A204.1 (cell line): ENCODE measurements around the gene HOXD3.
A peak's percentile ranks its signal among the peaks of the same experiment; 100 is the strongest.

Experiments
- FAIRE-seq: peaks from 2 replicates; lab custom pipeline; 2012; peaks lifted over from hg19 to GRCh38; lab: Jason Lieb, UNC

The HOXD3 gene

DNA sequence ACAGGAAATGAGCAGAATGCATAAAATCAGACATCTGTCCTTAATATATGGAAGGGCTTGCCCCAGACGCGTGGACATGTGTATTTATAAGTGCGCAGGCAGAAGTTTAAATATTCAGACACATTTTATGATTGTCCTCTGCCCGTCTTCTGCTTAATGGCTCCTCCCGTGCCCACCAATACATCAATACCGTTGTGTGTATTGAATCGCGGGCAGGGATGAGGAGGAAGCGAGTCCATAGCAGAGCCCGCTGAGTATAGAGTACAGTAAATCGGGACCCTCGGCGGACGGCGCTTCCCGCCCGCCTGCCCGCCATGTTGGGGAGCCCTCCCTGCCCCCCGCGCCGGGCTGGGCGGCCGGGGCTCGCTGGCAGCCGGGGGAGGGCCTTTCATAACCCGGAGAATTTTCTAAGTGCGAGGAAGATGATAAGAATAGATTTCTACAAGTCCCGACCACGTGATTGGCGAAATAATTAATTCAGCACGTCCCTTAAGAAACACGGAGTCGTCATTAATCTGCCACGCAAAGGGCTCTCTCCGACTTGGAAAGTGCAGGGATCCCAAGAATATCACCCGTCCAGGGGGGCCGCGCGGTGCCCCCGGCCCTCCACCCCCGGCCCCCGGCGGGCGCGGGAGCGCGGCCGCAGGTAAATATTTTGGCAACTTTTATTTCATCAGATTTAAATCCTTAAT, at the start of gene HOXD3:
TSS of gene HOXD3 (plus strand) at position 501 of the 692 bp plus-strand sequence. CDS start 11,808 bp downstream, outside the sequence.
- FAIRE-seq: no peak

DNA sequence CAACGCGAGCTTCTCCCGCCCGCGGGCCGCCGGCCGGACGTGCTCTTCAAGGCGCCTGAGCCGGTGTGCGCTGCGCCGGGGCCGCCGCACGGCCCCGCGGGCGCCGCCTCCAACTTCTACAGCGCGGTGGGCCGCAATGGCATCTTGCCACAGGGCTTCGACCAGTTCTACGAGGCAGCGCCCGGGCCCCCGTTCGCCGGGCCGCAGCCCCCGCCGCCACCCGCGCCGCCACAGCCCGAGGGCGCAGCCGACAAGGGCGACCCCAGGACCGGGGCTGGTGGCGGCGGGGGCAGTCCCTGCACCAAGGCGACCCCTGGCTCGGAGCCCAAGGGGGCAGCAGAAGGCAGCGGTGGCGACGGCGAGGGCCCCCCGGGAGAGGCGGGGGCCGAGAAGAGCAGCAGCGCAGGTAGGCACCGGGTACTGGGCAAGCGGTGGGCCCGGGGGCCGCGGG, 49.4 kb upstream of the HOXD3 start:
- no peak for FAIRE-seq

DNA sequence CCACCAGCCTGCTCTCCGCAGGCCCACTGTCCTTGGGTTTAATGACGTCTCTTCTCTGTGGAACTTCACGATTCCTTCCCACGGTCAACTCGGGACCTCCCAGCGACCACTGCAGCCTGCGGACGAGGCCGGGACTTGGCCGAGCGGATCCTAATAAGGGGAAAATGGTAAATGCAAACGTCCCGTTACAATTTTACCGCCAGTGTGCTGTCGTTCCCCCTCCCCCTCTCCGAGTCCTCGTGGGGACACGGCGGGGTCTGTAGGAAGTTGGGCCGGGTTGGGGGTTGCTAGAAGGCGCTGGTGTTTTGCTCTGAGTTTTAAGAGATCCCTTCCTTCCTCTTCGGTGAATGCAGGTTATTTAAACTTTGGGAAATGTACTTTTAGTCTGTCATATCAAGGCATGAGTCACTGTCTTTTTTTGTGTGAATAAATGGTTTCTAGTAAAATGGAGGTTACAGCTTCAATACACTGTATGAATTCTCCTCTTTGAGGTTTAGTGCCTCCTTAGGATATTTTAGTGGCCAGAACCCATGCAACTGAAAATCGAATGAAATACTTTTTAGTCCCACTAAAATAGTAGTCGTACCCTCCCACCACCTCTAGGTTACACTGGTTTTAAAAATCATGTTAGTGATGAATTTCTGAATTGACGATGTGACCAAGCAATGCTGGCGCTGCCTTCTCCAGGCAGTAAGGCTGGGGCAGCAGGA, 47.8 kb upstream of the HOXD3 start:
- FAIRE-seq: no peak

DNA sequence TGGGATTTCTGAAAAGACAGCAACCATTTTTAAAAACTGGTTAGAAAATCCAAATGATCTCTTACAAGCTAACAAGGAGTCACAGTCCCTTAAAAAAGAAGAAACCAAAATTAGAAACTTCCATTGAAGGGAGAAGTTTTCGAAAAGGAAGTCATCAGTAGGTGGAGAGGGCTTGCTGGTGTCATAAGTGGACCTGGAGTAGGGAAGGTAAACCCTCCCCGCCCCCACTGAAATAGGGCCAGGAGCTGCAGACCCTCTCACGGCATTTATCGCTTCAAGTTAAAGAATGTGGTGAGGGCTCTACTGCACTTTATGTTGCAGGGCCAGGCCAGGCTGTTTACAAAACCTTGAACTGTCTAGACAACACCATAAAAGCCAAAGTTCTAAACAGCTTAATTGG, 47.2 kb upstream of the HOXD3 start:
- no peak for FAIRE-seq

DNA sequence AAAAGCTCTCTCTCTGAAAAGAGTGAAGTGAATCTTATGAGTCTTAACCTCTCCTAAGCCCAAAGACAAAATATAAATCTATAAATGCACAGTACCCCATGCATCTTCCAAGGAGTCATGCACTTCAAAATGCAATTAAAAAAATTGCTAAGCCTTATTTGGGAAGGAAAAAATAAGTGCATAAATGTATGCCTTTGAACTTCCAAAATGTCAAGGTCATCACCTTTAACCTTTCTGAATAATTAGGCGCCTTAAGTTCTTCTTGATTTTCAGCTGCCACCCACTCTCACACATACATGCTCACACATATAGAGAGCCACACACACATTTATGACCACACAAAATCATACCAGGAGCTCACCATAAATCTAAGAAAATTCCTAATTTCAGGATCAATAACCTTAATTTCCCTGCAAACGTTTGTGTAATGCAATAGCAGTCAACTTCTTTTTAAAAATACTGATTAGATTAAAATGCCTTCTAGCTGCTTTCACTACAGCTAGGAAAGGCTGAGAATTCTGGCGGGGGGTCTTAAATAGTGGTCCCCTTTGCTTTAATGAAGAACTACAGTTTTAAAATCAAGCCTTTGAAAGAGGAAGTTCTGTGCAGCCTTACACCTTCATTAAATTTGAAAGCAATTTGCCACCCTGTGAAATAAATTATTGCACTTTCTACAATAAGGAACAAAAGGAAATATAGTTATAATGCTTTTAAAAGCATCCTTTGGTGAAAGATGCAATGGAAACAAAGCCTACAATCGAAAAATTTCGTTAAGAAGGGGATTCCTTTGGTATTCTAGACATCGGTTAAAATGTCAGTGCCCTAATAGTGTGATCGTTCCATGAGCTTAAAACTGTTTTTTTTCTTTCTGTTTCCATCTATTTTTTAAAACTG, 46.4 kb upstream of the HOXD3 start:
- no peak for FAIRE-seq

DNA sequence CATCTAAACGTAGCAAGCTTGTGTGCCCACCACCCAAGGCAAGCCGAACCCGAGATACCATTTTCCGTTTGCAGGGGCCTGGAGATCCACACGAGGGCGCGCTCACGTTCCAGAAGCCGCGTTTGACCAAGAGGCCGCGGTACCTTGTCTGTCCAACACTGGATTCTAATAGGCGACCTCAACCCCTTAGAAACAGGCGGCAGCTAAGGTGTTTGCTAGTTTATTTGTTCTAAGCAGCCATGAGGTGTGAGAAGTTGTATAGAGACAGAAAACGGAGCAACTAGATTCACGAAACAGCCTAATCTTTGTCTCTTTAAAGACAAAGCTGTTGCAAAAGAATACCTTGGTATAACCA, 45.8 kb upstream of the HOXD3 start:
- FAIRE-seq: peak; percentile 41

DNA sequence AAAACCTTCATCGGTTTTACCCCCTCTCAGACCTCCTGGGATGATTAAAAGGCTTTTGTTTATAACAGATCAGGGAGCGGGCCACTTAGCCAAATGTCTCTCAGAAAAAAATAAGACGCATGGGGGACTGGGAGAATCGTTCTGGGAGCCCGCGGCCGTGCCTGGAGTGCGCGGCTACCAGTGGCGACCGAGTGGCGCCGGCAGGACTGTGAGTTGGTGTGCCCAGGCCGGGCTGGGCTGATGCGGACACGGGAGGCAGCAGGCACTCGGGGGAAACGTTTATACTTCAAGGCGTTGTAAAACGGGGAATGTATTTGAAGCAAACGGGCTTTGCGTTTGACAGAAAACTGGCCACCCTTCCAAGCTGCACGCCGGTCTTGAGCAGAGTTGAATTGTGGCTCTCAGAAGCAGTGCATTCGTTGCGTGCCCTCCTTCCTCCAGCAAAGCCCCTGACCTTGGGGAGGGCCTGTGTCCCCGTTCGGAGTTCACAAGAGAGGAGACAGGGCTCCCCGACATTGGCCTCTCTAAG, 45.2 kb upstream of the HOXD3 start:
- FAIRE-seq: no peak

DNA sequence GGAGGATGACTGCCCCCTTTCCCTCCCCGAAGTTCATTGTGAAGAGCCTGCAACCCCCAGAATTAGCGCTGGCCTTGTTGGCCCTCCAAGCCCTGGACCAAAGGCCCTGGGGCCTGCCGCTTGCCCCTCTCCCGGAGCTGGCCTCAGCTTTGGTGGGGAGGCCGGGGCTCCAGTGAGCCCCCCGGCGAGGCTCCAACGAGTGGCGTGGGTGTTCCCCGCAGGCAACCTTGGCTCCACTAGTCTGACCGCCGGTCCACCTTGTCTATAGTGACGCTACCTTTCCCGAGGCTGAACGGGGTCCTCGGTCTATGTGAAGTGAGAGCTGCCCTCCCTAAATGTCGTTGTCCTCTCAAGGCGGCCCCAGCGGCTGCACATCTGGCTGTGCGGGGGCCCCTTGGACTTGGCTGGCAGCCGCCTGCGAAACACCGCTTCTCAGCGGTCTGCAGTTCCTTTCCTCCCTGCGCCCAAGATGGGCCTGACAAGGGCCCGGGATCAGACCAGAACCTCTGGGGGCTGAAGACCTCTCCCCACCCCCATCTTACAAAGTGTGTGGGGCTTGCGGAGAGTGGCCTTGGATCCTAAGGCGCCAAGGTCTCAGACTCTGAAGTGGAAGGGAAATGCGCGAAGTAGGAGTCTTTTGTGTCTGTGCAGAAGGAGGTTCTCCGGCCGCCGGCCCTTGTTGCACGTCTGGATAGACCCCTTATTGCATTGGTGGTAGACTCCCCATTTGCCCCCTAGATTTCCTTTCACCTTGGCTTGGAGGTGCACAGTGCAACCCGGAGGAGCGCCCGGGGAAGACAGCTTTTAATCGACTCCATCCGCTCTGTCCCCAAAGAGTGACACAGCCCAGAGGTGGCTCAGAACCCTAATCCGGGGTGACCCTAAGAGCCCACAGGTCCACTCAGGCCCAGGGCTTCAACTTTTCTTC, 44.5 kb upstream of the HOXD3 start:
- no peak for FAIRE-seq

DNA sequence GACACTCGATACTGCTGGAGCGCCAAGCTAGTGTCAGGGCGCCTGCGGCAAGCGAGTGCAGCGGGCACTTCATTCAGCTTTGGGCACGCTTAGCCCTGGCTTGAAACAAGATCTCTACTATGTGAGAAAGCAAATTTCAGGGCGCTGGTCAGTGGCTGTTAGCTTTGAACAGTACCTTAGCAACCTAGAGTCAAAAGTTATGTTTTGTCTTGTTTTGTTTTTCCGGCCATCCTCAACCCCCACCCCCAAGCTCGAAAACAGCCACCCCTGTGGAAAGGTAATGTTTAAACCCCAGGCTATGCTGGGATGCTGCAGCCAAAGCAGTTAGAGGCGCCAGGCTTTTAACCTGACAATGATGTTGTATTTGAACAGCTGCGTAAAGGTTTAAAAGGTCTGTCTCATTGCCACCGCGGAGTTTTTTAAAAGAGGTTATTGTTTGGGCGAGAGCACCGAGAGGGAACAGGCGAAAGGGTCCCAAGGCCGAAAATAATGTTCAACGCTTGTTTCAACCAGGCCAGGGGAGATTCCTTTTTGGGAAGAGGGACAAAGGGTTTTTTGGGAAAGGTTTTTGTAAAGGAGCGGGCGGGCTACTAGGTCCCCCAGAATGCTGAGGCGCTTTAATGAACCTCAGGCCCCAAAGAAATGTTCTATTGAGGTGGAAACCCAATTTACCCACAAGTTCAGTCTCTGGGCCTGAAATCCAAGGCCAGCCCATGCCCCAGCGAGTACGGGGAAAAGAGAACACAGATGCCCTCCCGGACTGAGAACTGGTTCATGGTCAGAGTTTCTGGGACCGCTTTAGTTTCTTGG, 42.8 kb upstream of the HOXD3 start:
- FAIRE-seq: no peak

DNA sequence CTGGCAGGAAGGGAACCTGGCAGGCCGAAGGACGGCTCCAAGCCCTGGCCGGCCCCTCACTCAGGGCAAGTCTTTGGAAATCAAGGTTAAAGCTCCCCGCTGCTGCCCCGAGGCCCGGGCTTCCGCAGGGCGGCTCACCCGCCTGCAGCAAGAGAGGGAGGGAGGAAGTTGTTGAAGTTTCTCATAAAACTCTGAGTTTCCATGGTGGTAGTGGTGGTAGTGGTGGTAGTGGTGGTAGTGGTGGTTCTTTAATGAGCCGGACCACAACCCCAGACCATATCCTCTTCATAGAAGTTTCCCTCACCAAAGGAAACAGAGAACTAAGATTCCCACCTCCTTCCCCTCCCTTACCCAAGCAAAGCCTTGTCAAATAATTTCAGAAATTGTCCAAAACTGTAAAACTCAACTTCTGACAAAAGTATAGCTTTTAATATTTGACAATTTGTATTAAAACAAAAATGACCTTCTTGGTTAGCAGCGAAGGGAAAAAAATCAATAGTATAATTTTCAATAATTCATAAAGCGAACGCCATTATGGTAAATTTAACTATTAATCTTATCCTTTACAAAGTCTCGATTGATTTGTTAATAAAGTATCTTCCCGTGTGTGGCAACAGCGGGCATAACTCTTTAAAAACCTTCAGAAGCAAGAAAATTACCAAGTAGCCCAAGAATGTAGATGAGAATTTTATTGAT, 42.0 kb upstream of the HOXD3 start:
- FAIRE-seq: no peak

DNA sequence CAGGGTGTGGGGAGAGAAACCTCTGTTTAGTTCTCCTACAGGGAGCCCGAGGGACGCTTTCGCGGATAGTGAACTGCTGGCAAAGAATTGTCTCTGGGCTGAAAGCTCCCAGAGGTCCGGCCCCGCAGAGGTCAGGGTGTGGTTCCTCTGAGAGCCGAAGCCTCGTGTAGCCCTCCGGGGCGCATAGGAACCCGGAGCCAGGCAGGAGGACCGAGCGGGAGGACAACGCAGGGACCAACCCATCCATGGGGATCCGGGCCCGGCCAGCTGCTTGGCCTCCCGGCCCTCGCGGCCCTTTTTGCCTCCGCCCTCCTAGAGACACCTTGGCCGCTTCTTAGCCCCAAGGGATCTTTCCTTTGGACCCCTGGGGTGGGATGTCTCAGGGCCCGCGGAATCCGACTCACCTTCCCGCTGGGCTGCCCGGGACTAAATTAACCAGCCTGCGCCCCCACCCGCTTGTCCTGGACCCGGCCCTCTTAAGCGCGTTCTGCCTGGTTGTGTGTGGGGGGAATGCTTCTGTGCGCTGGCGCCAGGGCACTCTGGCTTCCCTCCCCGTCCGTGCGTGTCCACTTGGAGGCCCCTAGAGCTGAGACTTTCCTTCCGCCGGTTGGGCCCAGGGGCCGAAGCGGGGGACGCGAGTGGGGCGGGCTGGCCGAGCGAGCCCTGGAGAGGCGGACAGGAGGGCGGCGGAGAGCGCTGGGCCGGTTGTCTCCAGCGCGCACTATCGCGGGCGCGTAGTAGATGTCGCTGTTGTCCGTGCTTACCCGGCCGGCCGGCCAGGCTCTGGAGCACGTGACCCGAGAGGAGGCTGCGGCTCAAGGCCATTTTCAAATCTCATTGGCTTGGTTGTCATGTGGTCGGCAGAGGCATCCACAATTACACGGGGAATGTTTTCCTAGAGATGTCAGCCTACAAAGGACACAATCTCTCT, 41.0 kb upstream of the HOXD3 start, which contains the start of gene HOXD10:
TSS of gene HOXD10 (plus strand) at position 896 of the 931 bp plus-strand sequence. CDS start 56 bp downstream, outside the sequence.
- no peak for FAIRE-seq

DNA sequence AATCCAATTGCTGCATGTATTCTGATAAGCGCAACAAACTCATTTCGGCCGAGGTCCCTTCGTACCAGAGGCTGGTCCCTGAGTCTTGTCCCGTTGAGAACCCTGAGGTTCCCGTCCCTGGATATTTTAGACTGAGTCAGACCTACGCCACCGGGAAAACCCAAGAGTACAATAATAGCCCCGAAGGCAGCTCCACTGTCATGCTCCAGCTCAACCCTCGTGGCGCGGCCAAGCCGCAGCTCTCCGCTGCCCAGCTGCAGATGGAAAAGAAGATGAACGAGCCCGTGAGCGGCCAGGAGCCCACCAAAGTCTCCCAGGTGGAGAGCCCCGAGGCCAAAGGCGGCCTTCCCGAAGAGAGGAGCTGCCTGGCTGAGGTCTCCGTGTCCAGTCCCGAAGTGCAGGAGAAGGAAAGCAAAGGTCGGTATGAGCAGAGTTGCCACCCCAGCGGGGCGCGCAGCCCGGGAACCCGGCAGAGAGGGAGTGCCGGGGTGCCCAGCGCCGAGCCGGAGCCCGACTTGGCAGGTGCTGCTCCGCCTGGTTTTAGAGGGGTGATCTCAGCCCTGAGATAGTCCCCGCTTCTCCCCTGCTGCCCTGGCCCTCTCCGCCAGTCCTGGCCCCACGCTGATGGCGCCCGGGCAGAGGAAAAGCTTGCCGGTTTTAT, 39.8 kb upstream of the HOXD3 start:
- FAIRE-seq: no peak

DNA sequence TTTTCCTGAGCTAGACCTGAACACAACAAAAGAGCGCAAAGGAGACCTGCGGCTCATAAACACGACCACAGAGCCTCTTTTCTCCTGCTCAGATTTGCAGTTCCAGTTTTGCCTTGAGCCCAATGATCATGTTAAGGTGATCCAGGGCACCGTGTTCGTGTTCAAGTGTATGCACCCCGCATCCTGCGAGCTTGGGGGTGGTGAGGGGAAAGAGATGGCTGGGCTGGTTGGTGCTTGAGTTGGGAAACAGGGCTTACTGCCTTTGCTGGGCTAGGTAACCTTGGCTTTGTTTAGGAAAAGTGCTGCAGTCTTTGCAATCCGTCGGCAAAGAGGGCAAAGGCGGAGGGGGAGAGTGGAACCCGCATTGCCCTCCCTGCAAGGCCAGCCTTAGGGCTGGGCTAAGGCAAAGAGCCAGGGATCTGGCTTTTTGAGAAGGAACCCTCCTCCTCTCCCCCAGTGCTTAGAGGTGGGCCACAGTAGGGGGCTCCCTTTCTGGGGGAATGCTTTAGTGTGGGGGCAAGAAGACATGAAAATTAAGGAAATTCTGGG, 39.2 kb upstream of the HOXD3 start:
- no peak for FAIRE-seq

DNA sequence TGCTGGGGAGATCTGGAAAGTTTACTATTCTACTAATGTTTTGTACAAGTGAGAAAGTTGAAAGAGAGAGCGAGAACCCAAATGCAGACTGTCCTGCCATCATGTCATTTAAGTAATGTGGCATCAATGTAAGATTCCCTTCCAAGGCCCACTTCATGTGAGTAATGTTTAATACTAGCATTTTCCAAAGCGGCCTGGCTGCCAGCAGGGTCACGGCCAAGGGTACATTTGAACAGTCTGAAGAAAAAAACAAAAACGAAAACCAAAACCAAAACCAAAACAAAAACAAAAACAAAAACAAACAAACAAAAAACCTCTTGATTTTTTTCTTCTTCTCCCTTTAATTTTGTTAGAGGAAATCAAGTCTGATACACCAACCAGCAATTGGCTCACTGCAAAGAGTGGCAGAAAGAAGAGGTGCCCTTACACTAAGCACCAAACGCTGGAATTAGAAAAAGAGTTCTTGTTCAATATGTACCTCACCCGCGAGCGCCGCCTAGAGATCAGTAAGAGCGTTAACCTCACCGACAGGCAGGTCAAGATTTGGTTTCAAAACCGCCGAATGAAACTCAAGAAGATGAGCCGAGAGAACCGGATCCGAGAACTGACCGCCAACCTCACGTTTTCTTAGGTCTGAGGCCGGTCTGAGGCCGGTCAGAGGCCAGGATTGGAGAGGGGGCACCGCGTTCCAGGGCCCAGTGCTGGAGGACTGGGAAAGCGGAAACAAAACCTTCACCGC, 38.3 kb upstream of the HOXD3 start:
- FAIRE-seq: peak; percentile 30

DNA sequence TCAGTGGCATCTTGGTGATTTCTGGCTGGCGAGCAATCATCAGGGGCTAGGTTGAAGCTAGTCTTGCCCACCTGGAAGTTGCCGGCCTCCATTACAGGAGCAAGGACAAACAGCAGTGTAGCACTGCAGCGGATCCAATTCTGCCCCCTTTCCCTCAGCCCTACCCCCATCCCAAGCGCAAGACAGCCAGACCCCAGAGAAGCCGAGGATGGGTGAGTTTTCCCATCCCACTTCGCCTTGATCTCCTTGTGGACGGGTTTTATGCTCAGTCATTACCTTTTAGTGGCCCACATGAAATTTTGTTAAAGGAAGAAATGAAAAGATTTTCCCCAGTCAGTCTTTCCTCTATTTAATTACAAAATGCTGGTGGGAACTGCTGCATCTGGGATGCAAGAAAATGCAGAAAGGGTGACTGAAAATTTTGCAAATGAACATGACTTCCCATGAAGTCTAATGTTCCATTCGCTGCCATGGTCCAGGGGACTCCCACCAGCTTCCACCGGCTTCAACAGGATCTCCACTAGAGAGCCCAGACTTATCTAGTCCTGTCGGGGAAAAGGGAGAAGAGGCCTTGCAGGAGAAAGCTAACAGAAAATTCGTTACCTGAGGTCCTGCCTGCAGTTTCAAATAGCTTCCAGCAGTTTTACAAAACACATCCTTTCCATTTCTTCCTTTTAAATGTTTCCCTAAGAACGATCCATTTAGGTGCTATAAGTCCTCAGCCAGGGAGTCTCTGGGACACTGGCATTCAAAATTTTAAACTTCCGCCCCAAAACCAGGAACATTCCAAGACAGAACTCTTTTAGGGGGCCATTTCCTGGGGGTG, 36.5 kb upstream of the HOXD3 start:
- no peak for FAIRE-seq
